ENCODE measurements around the gene MOSMO.
"Not testable (repeated sequence)": the region's sequence is repeated elsewhere in the genome, so short reads cannot be mapped to it uniquely, and the experiment has no call there.

Gene MOSMO

GRCh38 chr16:22012241-22012640 is 4.3 kb downstream of the MOSMO start:
- no peak for DNase-seq
- TF ChIP-seq GATA1 (IDR thresholded peaks at IDR 0.05; ENCODE audit: low read depth, low read length) (no peak), POLR2A (IDR thresholded peaks at IDR 0.05; ENCODE audit: low read length) (no peak)

- TF ChIP-seq POLR2A (IDR thresholded peaks at IDR 0.05; ENCODE audit: low read length) (no peak), GATA1 (IDR thresholded peaks at IDR 0.05; ENCODE audit: low read depth, low read length) (no peak)
- DNase-seq = no peak
Measured at GRCh38 chr16:22013486-22013885, 5.6 kb downstream of the MOSMO start.

GRCh38 chr16:22014271-22014873 is 6.5 kb downstream of the MOSMO start:
- TF ChIP-seq POLR2A (IDR thresholded peaks at IDR 0.05; ENCODE audit: low read length) = no peak
- DNase-seq = no peak

- DNase-seq = no peak
- TF ChIP-seq GATA1 (IDR thresholded peaks at IDR 0.05; ENCODE audit: low read depth, low read length) = no peak
- TF ChIP-seq POLR2A (IDR thresholded peaks at IDR 0.05; ENCODE audit: low read length) = no peak
Measured at GRCh38 chr16:22016927-22017326, 9.0 kb downstream of the MOSMO start.

GRCh38 chr16:22018559-22018958 is 10.6 kb downstream of the MOSMO start:
- no peak for DNase-seq
- TF ChIP-seq GATA1 (IDR thresholded peaks at IDR 0.05; ENCODE audit: low read depth, low read length) = no peak
- TF ChIP-seq POLR2A (IDR thresholded peaks at IDR 0.05; ENCODE audit: low read length) = no peak

GRCh38 chr16:22022151-22022550 is 14.2 kb downstream of the MOSMO start:
- DNase-seq = no peak
- no peak for TF ChIP-seq POLR2A (IDR thresholded peaks at IDR 0.05; ENCODE audit: low read length)
- no peak for TF ChIP-seq GATA1 (IDR thresholded peaks at IDR 0.05; ENCODE audit: low read depth, low read length)

GRCh38 chr16:22023505-22023904 is 15.6 kb downstream of the MOSMO start:
- TF ChIP-seq GATA1 (IDR thresholded peaks at IDR 0.05; ENCODE audit: low read depth, low read length) = no peak
- TF ChIP-seq POLR2A (IDR thresholded peaks at IDR 0.05; ENCODE audit: low read length) = no peak
- peak; percentile 7 to 29 for DNase-seq

- not testable (repeated sequence) for DNase-seq
Measured at GRCh38 chr16:22024785-22025184, 16.9 kb downstream of the MOSMO start.

- no peak for TF ChIP-seq GATA1 (IDR thresholded peaks at IDR 0.05; ENCODE audit: low read depth, low read length)
- no peak for TF ChIP-seq POLR2A (IDR thresholded peaks at IDR 0.05; ENCODE audit: low read length)
- no peak for DNase-seq
Measured at GRCh38 chr16:22027633-22028032, 19.7 kb downstream of the MOSMO start.

- TF ChIP-seq GATA1 (IDR thresholded peaks at IDR 0.05; ENCODE audit: low read depth, low read length) = no peak
- no peak for TF ChIP-seq POLR2A (IDR thresholded peaks at IDR 0.05; ENCODE audit: low read length)
- no peak for DNase-seq
Measured at GRCh38 chr16:22029632-22030031, 21.7 kb downstream of the MOSMO start.

- DNase-seq = no peak
- TF ChIP-seq GATA1 (IDR thresholded peaks at IDR 0.05; ENCODE audit: low read depth, low read length) = no peak
- TF ChIP-seq POLR2A (IDR thresholded peaks at IDR 0.05; ENCODE audit: low read length) = no peak
Measured at GRCh38 chr16:22030087-22030812, 22.3 kb downstream of the MOSMO start.

GRCh38 chr16:22031483-22032083 is 23.7 kb downstream of the MOSMO start:
- TF ChIP-seq POLR2A (IDR thresholded peaks at IDR 0.05; ENCODE audit: low read length) = no peak
- no peak for TF ChIP-seq GATA1 (IDR thresholded peaks at IDR 0.05; ENCODE audit: low read depth, low read length)
- no peak for DNase-seq

- no peak for DNase-seq
- TF ChIP-seq GATA1 (IDR thresholded peaks at IDR 0.05; ENCODE audit: low read depth, low read length) = no peak
- no peak for TF ChIP-seq POLR2A (IDR thresholded peaks at IDR 0.05; ENCODE audit: low read length)
Measured at GRCh38 chr16:22034503-22034902, 26.6 kb downstream of the MOSMO start.

GRCh38 chr16:22035153-22035552 is 27.2 kb downstream of the MOSMO start:
- DNase-seq = no peak
- TF ChIP-seq POLR2A (IDR thresholded peaks at IDR 0.05; ENCODE audit: low read length) (no peak), GATA1 (IDR thresholded peaks at IDR 0.05; ENCODE audit: low read depth, low read length) (no peak)

GRCh38 chr16:22043882-22044281 is 36.0 kb downstream of the MOSMO start:
- DNase-seq = not testable (repeated sequence)

- DNase-seq = not testable (repeated sequence)
Measured at GRCh38 chr16:22045888-22046287, 38.0 kb downstream of the MOSMO start.
